ENCODE measurements around the gene AGR2. TPM values are rescaled to one million over a fixed set of nuclear protein-coding genes. Genes with fewer than 3 reads are reported as not detected.

AGR2 gene
- total RNA-seq, 1 experiment from 2014 or later, result not detected

DNA sequence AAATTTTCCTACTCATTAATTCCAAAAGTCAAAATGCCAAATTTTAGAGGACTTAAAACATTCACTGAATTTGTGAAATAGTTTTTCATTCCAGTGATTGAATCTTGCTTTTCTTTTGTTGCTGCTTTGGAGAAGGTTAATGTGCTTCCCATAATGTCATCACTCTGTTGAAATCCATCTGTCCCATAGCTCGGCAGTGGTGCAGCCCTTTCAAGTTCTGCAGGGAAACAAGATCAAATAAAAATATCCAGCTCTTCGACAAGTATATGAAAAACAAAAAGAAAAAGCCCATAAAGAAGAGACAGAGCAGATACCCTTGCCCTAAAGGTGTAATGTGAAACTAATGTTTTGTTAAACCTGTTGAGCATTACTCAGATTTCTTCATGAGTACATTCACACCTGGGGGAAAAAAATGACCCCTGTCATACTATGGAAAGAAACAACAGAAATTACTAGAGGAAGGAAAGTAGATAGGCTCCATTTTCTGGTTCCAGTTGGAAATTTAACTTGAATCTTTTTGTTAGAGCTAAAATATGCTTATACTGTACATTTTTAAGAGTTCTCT, 41.9 kb upstream of the AGR2 start:
- Histone ChIP-seq H3K27ac (ENCODE audit: low read depth, low read length, poor library complexity, severe bottlenecking) (no peak overlapping the region), H3K27me3 (replicated peaks; ENCODE audit: insufficient read depth, low read depth, low read length, poor library complexity) (no peaks in the 10 kb centered on the region), H3K36me3 (ENCODE audit: insufficient read depth, low read length, poor library complexity, severe bottlenecking) (no peaks in the 10 kb centered on the region), H3K4me1 (ENCODE audit: insufficient read depth, low read length, poor library complexity, severe bottlenecking) (peaks cover 2% of the 10 kb centered on the region), H3K4me3 (ENCODE audit: low read depth, low read length, poor library complexity, severe bottlenecking) (no peak overlapping the region), H3K9me3 (ENCODE audit: low read depth, low read length, poor library complexity, severe bottlenecking) (no peaks in the 10 kb centered on the region)
- no peak for TF ChIP-seq EZH2 (IDR thresholded peaks at IDR 0.05; ENCODE audit: borderline replicate concordance, low read depth, low read length, poor library complexity, severe bottlenecking)
- TF ChIP-seq, protein P1, sequence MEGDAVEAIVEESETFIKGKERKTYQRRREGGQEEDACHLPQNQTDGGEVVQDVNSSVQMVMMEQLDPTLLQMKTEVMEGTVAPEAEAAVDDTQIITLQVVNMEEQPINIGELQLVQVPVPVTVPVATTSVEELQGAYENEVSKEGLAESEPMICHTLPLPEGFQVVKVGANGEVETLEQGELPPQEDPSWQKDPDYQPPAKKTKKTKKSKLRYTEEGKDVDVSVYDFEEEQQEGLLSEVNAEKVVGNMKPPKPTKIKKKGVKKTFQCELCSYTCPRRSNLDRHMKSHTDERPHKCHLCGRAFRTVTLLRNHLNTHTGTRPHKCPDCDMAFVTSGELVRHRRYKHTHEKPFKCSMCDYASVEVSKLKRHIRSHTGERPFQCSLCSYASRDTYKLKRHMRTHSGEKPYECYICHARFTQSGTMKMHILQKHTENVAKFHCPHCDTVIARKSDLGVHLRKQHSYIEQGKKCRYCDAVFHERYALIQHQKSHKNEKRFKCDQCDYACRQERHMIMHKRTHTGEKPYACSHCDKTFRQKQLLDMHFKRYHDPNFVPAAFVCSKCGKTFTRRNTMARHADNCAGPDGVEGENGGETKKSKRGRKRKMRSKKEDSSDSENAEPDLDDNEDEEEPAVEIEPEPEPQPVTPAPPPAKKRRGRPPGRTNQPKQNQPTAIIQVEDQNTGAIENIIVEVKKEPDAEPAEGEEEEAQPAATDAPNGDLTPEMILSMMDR (conservative IDR thresholded peaks at IDR 0.05; ENCODE audit: low read depth, low read length), result no peak
- POLR2A ChIA-PET (ENCODE audit: low non-redundant PET), result no interaction called here
- BruUV-seq (replicated peaks), result no TSS peak
- DNase-seq (ENCODE audit: low spot score), result no peak
- intact Hi-C loops (cut with micrococcal nuclease; ENCODE audit: unreplicated experiment), result no loop called here
- CTCF ChIA-PET, result no interaction called here

DNA sequence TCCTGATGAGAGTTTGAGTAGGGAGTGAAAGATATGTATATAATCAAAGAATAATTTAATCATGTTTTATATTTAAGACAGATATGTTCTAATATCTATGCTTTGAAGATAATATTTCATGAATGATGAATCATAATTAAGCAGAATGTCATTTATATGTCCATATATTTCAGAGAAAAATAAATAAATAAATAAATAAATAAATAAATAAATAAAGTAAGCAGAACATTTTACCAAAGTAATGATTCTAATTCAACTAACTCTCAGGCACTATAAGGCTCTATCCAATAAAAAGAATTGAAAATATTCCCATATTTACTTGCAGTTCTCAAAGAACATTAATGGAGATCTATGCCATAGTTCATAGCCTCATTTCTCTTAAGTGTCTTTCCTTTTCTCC, 40.9 kb upstream of the AGR2 start:
- Histone ChIP-seq H3K27me3 (replicated peaks; ENCODE audit: insufficient read depth, low read depth, low read length, poor library complexity) (no peaks in the 10 kb centered on the region), H3K36me3 (ENCODE audit: insufficient read depth, low read length, poor library complexity, severe bottlenecking) (no peaks in the 10 kb centered on the region), H3K27ac (ENCODE audit: low read depth, low read length, poor library complexity, severe bottlenecking) (no peak overlapping the region), H3K4me3 (ENCODE audit: low read depth, low read length, poor library complexity, severe bottlenecking) (no peak overlapping the region), H3K9me3 (ENCODE audit: low read depth, low read length, poor library complexity, severe bottlenecking) (no peaks in the 10 kb centered on the region), H3K4me1 (ENCODE audit: insufficient read depth, low read length, poor library complexity, severe bottlenecking) (no peaks in the 10 kb centered on the region)
- TF ChIP-seq, protein P1 (conservative IDR thresholded peaks at IDR 0.05; ENCODE audit: low read depth, low read length), result no peak
- no peak for TF ChIP-seq EZH2 (IDR thresholded peaks at IDR 0.05; ENCODE audit: borderline replicate concordance, low read depth, low read length, poor library complexity, severe bottlenecking)
- ChIA-PET CTCF (no interaction called here), POLR2A (ENCODE audit: low non-redundant PET) (interaction anchor here (0.6 kb wide), 1 partner anchor 104 kb away, joined by 4 read pairs; no protein-coding TSS in a partner anchor)
- DNase-seq (ENCODE audit: low spot score), result no peak
- no TSS peak for BruUV-seq (replicated peaks)
- intact Hi-C loops (cut with micrococcal nuclease; ENCODE audit: unreplicated experiment), result no loop called here

DNA sequence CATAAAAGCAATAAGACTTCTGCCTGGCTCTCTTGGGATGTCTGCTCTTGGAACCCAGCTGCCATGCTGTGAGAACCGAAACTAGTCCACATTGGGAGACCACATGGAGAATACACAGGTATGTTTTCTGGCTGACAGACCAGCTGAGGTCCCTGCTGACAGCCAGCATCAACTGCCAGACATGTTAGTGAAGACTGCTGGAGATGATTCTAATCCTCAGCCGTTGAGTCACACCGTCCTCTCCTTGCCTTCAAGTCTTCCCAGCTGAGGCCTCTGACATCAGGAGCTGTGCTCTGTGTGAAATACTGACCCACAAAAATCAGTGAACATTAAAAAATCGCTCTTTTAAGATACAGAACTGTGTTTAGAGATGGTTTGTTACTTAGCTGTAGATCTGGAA, 36.9 kb upstream of the AGR2 start:
- TF ChIP-seq, protein P1 (conservative IDR thresholded peaks at IDR 0.05; ENCODE audit: low read depth, low read length), result no peak
- no peak for TF ChIP-seq EZH2 (IDR thresholded peaks at IDR 0.05; ENCODE audit: borderline replicate concordance, low read depth, low read length, poor library complexity, severe bottlenecking)
- no peak for DNase-seq (ENCODE audit: low spot score)
- ChIA-PET CTCF (no interaction called here), POLR2A (ENCODE audit: low non-redundant PET) (no interaction called here)
- no peak overlapping the region for H3K27ac ChIP-seq (ENCODE audit: low read depth, low read length, poor library complexity, severe bottlenecking)
- H3K36me3 ChIP-seq (ENCODE audit: insufficient read depth, low read length, poor library complexity, severe bottlenecking), result no peaks in the 10 kb centered on the region
- H3K4me1 ChIP-seq (ENCODE audit: insufficient read depth, low read length, poor library complexity, severe bottlenecking), result no peaks in the 10 kb centered on the region
- no peaks in the 10 kb centered on the region for H3K27me3 ChIP-seq (replicated peaks; ENCODE audit: insufficient read depth, low read depth, low read length, poor library complexity)
- BruUV-seq (replicated peaks), result no TSS peak
- intact Hi-C loops (cut with micrococcal nuclease; ENCODE audit: unreplicated experiment), result no loop called here
- no peaks in the 10 kb centered on the region for H3K9me3 ChIP-seq (ENCODE audit: low read depth, low read length, poor library complexity, severe bottlenecking)
- H3K4me3 ChIP-seq (ENCODE audit: low read depth, low read length, poor library complexity, severe bottlenecking), result no peak overlapping the region
